Myocyte (in vitro differentiated cells): ENCODE measurements around the gene HSPA9. TPM values are rescaled to one million over a fixed set of nuclear protein-coding genes. Genes with fewer than 3 reads are reported as not detected.
"Not testable (repeated sequence)": the region's sequence is repeated elsewhere in the genome, so short reads cannot be mapped to it uniquely, and the experiment has no call there.

Experiments
- DNase-seq: peaks from one replicate; pipeline ENCODE4 v3.0.0-alpha.2; 2012; ENCODE audit warnings: low read depth
- total RNA-seq: library from RNA; depleted of rRNA; stranded (reverse); fragments of >200 nt; gene quantifications from 2 replicates; pipeline ENCODE4 v1.2.3, GENCODE V29; 2014

HSPA9 gene
- total RNA-seq, 1 donor from 2014 or later: 535 TPM

- no peak for DNase-seq
Observed at GRCh38 chr5:138536215-138536614, 39.0 kb downstream of the HSPA9 start.

- DNase-seq: no peak
Observed at GRCh38 chr5:138533973-138534941, 40.9 kb downstream of the HSPA9 start.

GRCh38 chr5:138529812-138530211 lies 45.4 kb downstream of the HSPA9 start:
- no peak for DNase-seq

- peak; percentile 8 for DNase-seq
Observed at GRCh38 chr5:138528744-138529469, 46.3 kb downstream of the HSPA9 start.

GRCh38 chr5:138528208-138528607 lies 47.0 kb downstream of the HSPA9 start:
- no peak for DNase-seq

- no peak for DNase-seq
Observed at GRCh38 chr5:138527170-138527569, 48.0 kb downstream of the HSPA9 start.

- no peak for DNase-seq
Observed at GRCh38 chr5:138523406-138523805, 51.8 kb downstream of the HSPA9 start.

- no peak for DNase-seq
Observed at GRCh38 chr5:138520971-138521370, 54.2 kb downstream of the HSPA9 start.

GRCh38 chr5:138517437-138517836 lies 57.8 kb downstream of the HSPA9 start:
- DNase-seq: no peak

- DNase-seq: no peak
Observed at GRCh38 chr5:138515556-138516245, 59.5 kb downstream of the HSPA9 start.

- DNase-seq: no peak
Observed at GRCh38 chr5:138514021-138514420, 61.2 kb downstream of the HSPA9 start.

- DNase-seq: peak; percentile 47
Observed at GRCh38 chr5:138508958-138509357, 66.2 kb downstream of the HSPA9 start.

- not testable (repeated sequence) for DNase-seq
Observed at GRCh38 chr5:138507485-138507884, 67.7 kb downstream of the HSPA9 start.

- no peak for DNase-seq
Observed at GRCh38 chr5:138506370-138507306, 68.6 kb downstream of the HSPA9 start.

GRCh38 chr5:138504799-138505198 lies 70.4 kb downstream of the HSPA9 start:
- peak; percentile 79 for DNase-seq

Other genes with a start within 250 kb of the HSPA9 start
- 0.05 and 0.16 TPM in 2 replicates for gene CDC25C, start 243.6 kb downstream of the HSPA9 start, total RNA-seq
- 35.2 and 38.7 TPM in 2 replicates for gene FAM53C, start 237.1 kb downstream of the HSPA9 start, total RNA-seq
- 33.3 and 41.4 TPM in 2 replicates for gene KDM3B, start 222.7 kb downstream of the HSPA9 start, total RNA-seq
- 6.4 and 9.1 TPM in 2 replicates for gene REEP2, start 136.3 kb downstream of the HSPA9 start, total RNA-seq
- 6.2 and 8.1 TPM in 2 replicates for gene EGR1, start 109.9 kb downstream of the HSPA9 start, total RNA-seq
- 115 and 121 TPM in 2 replicates for gene ETF1, start 32.2 kb downstream of the HSPA9 start, total RNA-seq
- 586 and 787 TPM in 2 replicates for gene CTNNA1, start 178.0 kb upstream of the HSPA9 start, total RNA-seq